ENCODE data around the gene FAM156A.
"Not testable (repeated sequence)": the region's sequence is repeated elsewhere in the genome, so short reads cannot be mapped to it uniquely, and the experiment has no call there.

The FAM156A gene, protein sequence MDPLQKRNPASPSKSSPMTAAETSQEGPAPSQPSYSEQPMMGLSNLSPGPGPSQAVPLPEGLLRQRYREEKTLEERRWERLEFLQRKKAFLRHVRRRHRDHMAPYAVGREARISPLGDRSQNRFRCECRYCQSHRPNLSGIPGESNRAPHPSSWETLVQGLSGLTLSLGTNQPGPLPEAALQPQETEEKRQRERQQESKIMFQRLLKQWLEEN

DNA sequence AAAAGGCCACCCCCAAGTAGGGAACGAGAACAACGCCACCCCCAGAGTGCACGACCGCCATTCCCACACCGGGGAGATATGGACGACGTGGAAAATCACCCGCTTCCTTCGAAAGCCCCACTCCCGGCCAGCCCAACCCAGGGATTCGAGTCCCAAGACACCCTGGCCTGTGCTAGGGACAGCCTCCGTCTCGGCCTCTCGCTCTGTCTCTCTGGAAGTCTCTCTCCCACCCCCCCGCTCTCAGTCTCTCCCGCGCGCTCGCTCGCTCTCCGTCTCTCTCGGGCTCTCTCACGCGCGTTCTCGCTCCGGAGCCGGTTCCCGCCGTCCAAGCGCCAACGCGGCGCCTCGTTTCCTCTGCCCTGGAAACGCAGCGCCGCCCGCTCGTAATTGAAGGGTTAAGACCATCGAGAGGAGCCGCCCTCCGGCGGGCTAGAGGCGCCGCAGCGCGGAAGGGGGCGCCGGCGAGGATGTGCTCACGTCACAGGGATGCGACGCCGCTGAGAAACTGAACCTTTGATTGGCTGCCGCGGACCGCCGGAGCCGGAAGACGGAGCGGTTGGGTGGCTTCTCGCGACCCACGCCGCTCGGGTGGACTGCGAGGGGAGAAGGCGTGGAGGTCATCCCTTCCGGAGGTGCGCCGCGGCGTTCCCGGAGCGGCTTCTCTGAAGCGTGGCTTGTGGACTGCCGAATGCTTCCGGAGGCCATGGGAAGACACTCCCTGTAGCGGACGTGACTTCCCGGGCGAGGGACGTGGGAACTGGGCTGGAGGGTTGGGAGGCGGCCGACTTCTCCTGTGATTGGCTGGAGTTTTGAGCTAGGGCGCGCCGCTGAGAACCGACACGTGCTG is at the start of gene FAM156A:
TSS of gene FAM156A (minus strand) at position 406 of the 847 bp plus-strand sequence. CDS start 9,930 bp downstream, outside the sequence.
- POLR2A ChIA-PET (ENCODE audit: low non-redundant PET); CTCF ChIA-PET; H3K27ac ChIP-seq; DNase-seq (ENCODE audit: low spot score): not testable (repeated sequence)

DNA sequence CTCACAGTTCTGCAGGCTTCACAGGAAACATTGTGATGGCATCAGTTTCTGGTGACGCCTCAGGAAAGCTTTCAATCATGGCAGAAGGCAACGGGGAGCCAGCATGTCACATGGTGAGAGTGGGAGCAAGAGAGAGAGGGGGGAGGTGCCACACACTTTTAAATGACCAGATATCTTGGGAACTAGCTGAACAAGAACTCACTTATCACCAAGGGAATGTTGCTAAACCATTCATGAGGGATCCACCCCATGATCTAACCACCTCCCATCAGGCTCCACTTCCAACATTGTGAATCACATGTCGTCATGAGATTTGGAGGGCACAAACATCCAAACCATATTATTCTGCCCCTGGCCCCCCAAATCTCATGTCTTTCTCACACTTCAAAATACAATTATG is 47.0 kb upstream of the FAM156A start:
- TF ChIP-seq, protein P1, sequence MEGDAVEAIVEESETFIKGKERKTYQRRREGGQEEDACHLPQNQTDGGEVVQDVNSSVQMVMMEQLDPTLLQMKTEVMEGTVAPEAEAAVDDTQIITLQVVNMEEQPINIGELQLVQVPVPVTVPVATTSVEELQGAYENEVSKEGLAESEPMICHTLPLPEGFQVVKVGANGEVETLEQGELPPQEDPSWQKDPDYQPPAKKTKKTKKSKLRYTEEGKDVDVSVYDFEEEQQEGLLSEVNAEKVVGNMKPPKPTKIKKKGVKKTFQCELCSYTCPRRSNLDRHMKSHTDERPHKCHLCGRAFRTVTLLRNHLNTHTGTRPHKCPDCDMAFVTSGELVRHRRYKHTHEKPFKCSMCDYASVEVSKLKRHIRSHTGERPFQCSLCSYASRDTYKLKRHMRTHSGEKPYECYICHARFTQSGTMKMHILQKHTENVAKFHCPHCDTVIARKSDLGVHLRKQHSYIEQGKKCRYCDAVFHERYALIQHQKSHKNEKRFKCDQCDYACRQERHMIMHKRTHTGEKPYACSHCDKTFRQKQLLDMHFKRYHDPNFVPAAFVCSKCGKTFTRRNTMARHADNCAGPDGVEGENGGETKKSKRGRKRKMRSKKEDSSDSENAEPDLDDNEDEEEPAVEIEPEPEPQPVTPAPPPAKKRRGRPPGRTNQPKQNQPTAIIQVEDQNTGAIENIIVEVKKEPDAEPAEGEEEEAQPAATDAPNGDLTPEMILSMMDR (conservative IDR thresholded peaks at IDR 0.05; ENCODE audit: low read depth) = no peak
- DNase-seq (ENCODE audit: low spot score) = no peak
- CTCF ChIA-PET = no interaction called here
- POLR2A ChIA-PET (ENCODE audit: low non-redundant PET) = no interaction called here
- no peak overlapping the region for H3K27ac ChIP-seq

DNA sequence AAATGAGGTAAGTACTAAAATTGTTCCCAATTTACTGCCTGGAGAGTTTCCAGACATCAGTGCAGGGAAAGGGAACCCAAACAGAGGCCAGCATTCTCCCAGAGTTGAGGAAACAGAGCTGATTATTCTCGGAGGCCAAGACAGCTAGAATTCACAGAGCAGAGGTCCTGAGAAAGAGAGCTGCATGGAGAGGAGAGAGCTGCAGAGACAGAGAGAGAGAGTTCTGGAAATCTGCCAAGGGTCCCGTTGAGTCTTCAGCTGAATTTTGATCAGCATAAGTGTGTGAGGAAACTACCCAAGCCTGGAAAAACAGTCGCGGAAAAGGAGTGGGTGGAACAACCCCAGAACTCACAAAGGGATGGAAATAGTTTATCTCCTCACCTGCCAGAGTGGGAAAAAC is 46.5 kb upstream of the FAM156A start:
- no peak for DNase-seq (ENCODE audit: low spot score)
- TF ChIP-seq, protein P1 (conservative IDR thresholded peaks at IDR 0.05; ENCODE audit: low read depth) = no peak
- ChIA-PET CTCF (no interaction called here), POLR2A (ENCODE audit: low non-redundant PET) (no interaction called here)
- H3K27ac ChIP-seq = no peak overlapping the region

DNA sequence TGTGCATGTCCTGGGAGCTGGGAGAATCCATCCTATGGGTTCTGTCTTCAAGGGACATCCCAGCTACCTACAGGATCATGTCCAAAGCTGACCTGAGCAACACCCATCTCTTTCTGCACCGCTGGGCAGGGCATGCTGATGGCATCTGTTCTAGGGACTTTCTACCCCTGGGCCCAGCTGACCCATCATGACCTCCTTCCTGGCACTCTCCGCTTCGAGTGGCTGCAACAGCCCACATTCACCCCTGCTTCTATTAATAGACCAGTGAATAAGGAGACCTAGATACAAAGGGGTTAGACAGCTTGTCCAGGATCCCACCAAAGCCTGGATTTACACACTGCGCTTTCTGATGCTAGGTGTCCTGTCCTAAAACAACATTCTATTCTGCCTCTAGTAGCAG is 45.7 kb upstream of the FAM156A start:
- POLR2A ChIA-PET (ENCODE audit: low non-redundant PET) = no interaction called here
- TF ChIP-seq, protein P1 (conservative IDR thresholded peaks at IDR 0.05; ENCODE audit: low read depth) = no peak
- no peak for DNase-seq (ENCODE audit: low spot score)
- CTCF ChIA-PET = no interaction called here
- no peak overlapping the region for H3K27ac ChIP-seq

DNA sequence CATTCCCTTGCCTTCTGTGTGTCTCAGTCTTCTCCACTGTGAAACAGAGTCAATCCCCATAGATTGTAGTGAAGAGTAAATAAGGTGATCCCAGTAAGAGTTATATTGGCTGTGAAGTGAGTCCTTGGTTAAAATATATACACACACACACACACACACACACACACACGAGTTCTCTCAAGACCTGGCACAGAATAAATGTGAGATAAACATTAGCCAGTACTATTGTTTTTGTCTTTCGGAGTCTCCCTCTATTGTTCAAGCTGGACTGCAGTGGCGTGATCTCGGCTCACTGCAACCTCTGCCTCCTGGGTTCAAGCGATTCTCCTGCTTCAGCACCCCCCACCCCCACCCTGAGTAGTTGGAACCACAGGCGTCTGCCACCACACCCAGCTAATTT is 44.8 kb upstream of the FAM156A start:
- no peak for DNase-seq (ENCODE audit: low spot score)
- TF ChIP-seq, protein P1 (conservative IDR thresholded peaks at IDR 0.05; ENCODE audit: low read depth) = no peak
- POLR2A ChIA-PET (ENCODE audit: low non-redundant PET) = no interaction called here
- CTCF ChIA-PET = no interaction called here
- no peak overlapping the region for H3K27ac ChIP-seq

DNA sequence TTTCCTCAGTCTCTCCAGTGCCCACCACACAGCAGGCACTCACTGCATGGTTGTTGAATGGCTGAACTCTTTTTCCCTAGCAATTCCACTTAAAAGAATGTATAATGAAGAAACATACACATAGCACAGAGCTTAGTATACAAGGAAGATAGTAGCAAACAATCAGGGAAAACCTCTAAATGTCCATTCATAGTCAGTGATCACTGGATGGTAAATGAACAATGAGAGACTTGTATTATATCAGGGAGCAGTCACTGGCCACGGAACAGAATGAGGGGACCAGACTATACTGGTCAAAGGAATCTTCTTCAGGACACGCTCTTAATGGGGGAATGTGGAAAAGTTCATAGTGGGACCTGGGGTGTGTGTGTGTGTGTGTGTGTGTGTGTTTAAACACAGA is 43.6 kb upstream of the FAM156A start:
- no peak overlapping the region for H3K27ac ChIP-seq
- TF ChIP-seq, protein P1 (conservative IDR thresholded peaks at IDR 0.05; ENCODE audit: low read depth) = no peak
- ChIA-PET POLR2A (ENCODE audit: low non-redundant PET) (no interaction called here), CTCF (no interaction called here)
- DNase-seq (ENCODE audit: low spot score) = no peak

DNA sequence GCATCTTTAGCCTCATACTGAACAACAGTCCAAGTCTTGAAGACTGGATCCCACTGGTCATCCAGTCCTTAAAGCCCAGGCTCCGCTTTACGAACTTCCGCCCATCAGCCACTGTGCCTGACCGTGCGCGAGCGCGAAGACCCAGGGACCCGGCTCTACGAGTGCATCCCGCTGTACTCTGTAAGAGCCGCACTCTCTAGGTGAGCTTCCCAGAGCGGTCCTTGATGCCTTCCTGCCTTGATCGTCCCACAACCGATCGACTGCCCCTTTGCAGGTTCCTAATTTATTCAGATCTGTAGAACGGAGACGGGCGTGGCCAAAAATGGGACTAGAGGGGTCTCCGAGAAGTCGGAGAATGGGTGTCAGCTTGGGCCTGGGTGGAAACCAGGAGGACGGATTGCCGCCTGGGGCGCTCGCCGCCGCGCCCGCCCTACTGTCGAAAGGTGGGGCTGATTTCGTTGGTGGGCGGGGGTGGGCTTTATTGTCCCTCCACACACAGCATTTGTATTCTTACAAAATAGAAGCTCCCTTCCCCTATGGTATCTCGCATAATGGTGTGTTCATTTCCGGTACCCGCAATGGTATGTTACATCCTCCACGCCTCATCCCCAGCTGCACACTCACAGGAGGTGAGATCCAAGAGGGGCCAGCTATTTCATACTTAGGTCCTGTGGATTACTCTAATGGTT is 42.3 kb upstream of the FAM156A start:
- CTCF ChIA-PET = no interaction called here

More for the DNA sequence above, 42.3 kb upstream of the FAM156A start:
- POLR2A ChIA-PET (ENCODE audit: low non-redundant PET) = no interaction called here
- TF ChIP-seq, protein P1 (conservative IDR thresholded peaks at IDR 0.05; ENCODE audit: low read depth) = no peak
- no peak overlapping the region for H3K27ac ChIP-seq
- DNase-seq (ENCODE audit: low spot score) = no peak
